K562 (cell line): Measurements from ENCODE around the gene WDR93.

Experiments used
- CBX3 ChIP-seq, 2 experiments: IDR thresholded peaks; 1 replicate in 1 of 2; 2 replicates in 1 of 2; pipeline ENCODE4 v1.6.1; 2012; ENCODE audit warnings: inconsistent platforms in 2 of 2, low read length in 2 of 2, borderline replicate concordance in 1 of 2, control low read depth in 1 of 2
- CTCF ChIP-seq, 3 experiments: IDR thresholded peaks in 2 of 3; conservative IDR thresholded peaks in 1 of 3; 2 replicates each; pipeline ENCODE4 v1.5.1; 2011 to 2012; ENCODE audit warnings: low read length in 3 of 3, mild to moderate bottlenecking in 3 of 3, control low read depth in 2 of 3, improper control_type of control experiment in 1 of 3, inconsistent platforms in 1 of 3, low read depth in 1 of 3, mixed read lengths in 1 of 3, moderate library complexity in 1 of 3; ENCODE audit not compliant: insufficient read depth in 2 of 3
- JUND ChIP-seq, 2 experiments: IDR thresholded peaks; 2 replicates in 1 of 2; 3 replicates in 1 of 2; pipeline ENCODE4 v1.6.1; 2011; ENCODE audit warnings: borderline replicate concordance in 2 of 2, low read depth in 2 of 2, low read length in 2 of 2, improper control_type of control experiment in 1 of 2, missing biosample characterization in 1 of 2, missing genetic modification characterization in 1 of 2, missing genetic modification reagents in 1 of 2
- KDM4B ChIP-seq, 2 experiments: fragments of 450-650 bp in 1 of 2; sonication (generic) in 1 of 2; IDR thresholded peaks; 2 replicates each; pipeline ENCODE4 v1.6.1; 2016 to 2017; ENCODE audit warnings: borderline replicate concordance in 2 of 2, antibody characterized with exemption in 1 of 2, low read depth in 1 of 2, mild to moderate bottlenecking in 1 of 2
- MXI1 ChIP-seq: IDR thresholded peaks from 2 replicates; pipeline ENCODE4 v1.6.1; 2011; ENCODE audit warnings: low read depth, mild to moderate bottlenecking, improper control_type of control experiment, low read length
- PKNOX1 ChIP-seq: fragments of 450-650 bp; IDR thresholded peaks from 2 replicates; pipeline ENCODE4 v1.6.1; 2016
- RAD21 ChIP-seq, 2 experiments: fragments of 250-450 bp in 1 of 2; fragments of 450-650 bp in 1 of 2; sonication (Bioruptor Pico) in 1 of 2; formaldehyde crosslinking in 1 of 2; IDR thresholded peaks in 1 of 2; conservative IDR thresholded peaks in 1 of 2; 2 replicates each; pipeline versions ENCODE4 v1.4.0 to v1.8.0; 2020 to 2022; ENCODE audit warnings: mild to moderate bottlenecking in 2 of 2, moderate library complexity in 1 of 2
- RFX7 ChIP-seq: fragments of 250-450 bp; sonication (Bioruptor Pico); IDR thresholded peaks from 2 replicates; pipeline ENCODE4 v1.5.1; 2021; ENCODE audit warnings: mild to moderate bottlenecking
- RNF2 ChIP-seq: sonication (generic); IDR thresholded peaks from 2 replicates; pipeline ENCODE4 v1.6.1; 2016
- TBP ChIP-seq: optimal IDR thresholded peaks from 2 replicates; pipeline ENCODE3; 2011; ENCODE audit warnings: low read depth, low read length, improper control_type of control experiment
- TOE1 ChIP-seq, 2 experiments: fragments of 450-650 bp in 1 of 2; sonication (generic) in 1 of 2; formaldehyde crosslinking in 1 of 2; IDR thresholded peaks; 2 replicates each; pipeline versions ENCODE4 v1.7.1 to v1.8.0; 2016 to 2022; ENCODE audit warnings: borderline replicate concordance in 2 of 2, mild to moderate bottlenecking in 2 of 2, antibody characterized with exemption in 1 of 2, inconsistent platforms in 1 of 2, low read depth in 1 of 2, missing genetic modification reagents in 1 of 2, moderate library complexity in 1 of 2
- ZNF609 ChIP-seq: sonication (generic); formaldehyde crosslinking; IDR thresholded peaks from 2 replicates; pipeline ENCODE4 v1.8.1; 2023; ENCODE audit warnings: missing genetic modification reagents, mild to moderate bottlenecking, borderline replicate concordance
- TF ChIP-seq, protein P1 (sequence below): fragments of 250-450 bp; sonication (Bioruptor Pico); IDR thresholded peaks from 2 replicates; pipeline ENCODE4 v1.8.0; 2021; ENCODE audit warnings: moderate library complexity, mild to moderate bottlenecking, inconsistent platforms

DNA sequence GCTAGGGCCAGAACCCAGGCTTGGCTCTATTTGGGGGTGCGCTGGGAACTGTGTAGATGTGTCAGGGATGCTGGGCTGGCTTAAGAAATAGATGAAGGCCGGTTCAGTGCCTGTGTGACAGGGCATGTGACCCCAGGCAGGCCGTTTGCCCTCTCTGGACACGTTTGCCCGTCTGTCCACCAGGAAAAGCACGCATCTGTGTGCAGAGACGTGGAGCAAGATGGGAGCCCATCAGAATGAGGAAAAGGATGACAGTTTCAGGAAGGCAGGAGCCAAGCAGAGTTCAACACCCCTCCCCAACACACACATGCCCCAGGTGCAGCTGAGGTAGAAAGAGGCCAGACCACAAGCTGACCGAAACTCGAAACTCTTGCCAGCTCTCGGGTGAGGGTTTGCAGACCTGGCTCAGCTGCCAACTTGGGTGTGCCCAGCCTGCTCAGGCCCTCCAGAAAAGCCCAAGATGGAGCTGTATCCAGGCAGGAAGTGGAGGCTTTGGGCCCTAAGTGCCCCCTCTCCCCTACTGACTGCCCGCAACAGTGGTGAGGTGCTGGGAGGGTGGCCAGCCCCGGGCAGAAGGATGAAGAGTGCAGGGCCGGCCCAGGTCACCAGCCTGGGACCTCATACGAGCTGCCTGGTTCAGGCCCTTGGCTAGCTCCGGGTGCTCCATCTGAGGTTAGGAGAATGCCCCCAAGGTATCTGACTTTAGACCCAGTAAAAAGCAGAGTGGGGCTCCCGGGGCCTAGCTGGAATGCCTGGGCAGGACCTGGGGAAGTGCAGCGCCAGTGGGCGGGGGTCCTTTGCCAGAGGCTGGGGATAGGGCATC lies 70.6 kb downstream of the WDR93 start:
- TF ChIP-seq JUND (IDR thresholded peaks at IDR 0.05; ENCODE audit: borderline replicate concordance, low read depth, low read length) (no peak), JUND (tag; IDR thresholded peaks at IDR 0.05; ENCODE audit: borderline replicate concordance, low read depth, low read length) (no peak), ZNF609 (CRISPR knock-in tag) (no peak), CTCF (IDR thresholded peaks at IDR 0.05 in 2 of 3, conservative IDR thresholded peaks at IDR 0.05 in 1 of 3; ENCODE audit: insufficient read depth in 2 of 3, low read depth in 1 of 3, low read length in 3 of 3) (no peak; a peak in 1 of 6 replicates), PKNOX1 (no peak), CBX3 (IDR thresholded peaks at IDR 0.05; ENCODE audit: borderline replicate concordance in 1 of 2, low read length in 2 of 2) (no peak), RFX7 (CRISPR knock-in tag) (no peak), RAD21 (CRISPR knock-in tag; conservative IDR thresholded peaks at IDR 0.05 in 1 of 2, IDR thresholded peaks at IDR 0.05 in 1 of 2) (no peak), RNF2 (no peak), KDM4B (IDR thresholded peaks at IDR 0.05; ENCODE audit: borderline replicate concordance in 2 of 2, low read depth in 1 of 2) (no peak), TBP (no peak), MXI1 (no peak), TOE1 (IDR thresholded peaks at IDR 0.05; ENCODE audit: borderline replicate concordance) (no peak), TOE1 (CRISPR knock-in tag; IDR thresholded peaks at IDR 0.05; ENCODE audit: borderline replicate concordance, low read depth) (no peak)
- TF ChIP-seq, protein P1, sequence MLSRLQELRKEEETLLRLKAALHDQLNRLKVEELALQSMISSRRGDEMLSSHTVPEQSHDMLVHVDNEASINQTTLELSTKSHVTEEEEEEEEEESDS (CRISPR knock-in tag) = no peak
